MM.1S (cell line): Measurements from ENCODE around the gene LRRC15.

Experiments used
- CTCF ChIP-seq: fragments of 300-600 bp; sonication (generic); IDR thresholded peaks from 2 replicates; pipeline ENCODE4 v1.5.1; 2016; ENCODE audit warnings: antibody characterized with exemption, low read length, mixed read lengths
- EZH2 ChIP-seq: fragments of 300-600 bp; sonication (generic); optimal IDR thresholded peaks from 2 replicates; pipeline ENCODE3; 2017; ENCODE audit warnings: low read depth, mild to moderate bottlenecking, antibody characterized with exemption, low read length, mixed read lengths

GRCh38 chr3:194351952-194352536, 17.5 kb downstream of the LRRC15 start:
- TF ChIP-seq CTCF: no peak
- TF ChIP-seq EZH2: no peak
